ACHN (cell line): Measurements from ENCODE around the gene DCN.
A peak's percentile ranks its signal among the peaks of the same experiment; 100 is the strongest.

Source experiments
- DNase-seq: peaks from one replicate; pipeline ENCODE4 v3.0.0-alpha.2; 2015
- in situ Hi-C: cut with HindIII; loops from 2 replicates; pipeline ENCODE4 v1.10.0; 2017; ENCODE audit warnings: low sequenced_read_pairs, low pct_ligation_motif_present, low pct_unique_long_range_greater_than_20kb

The DCN gene

DNA sequence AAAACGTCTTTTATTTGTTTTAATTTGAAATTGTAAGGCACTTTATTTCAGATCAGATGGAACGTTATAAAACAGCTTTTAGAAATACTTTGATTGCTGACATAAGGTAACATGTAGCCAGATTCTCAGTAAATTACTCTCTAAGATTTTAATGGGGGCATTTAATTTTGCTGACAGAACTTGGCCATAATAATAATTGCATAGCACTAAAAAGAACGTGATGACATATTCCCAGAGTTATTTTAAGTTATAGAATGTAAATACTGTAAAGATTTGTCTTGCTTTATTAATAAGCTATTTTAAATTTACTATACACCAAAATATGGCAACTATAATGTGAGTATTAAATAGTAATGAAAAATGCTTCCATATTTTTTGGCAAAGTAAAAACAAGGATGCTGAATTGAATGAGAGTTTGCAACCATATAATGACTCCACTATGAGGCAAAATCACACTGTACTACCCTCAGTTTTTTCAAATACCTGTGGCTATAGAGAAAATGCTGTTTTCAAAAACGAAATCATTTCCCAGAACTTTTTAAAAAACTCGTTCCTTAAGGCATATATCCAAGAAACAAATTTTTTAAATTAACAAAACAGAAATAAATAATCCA is 72.2 kb downstream of the DCN start:
- no peak for DNase-seq
- in situ Hi-C loops, result no loop called here

GRCh38 chr12:91109581-91110310 is 72.9 kb downstream of the DCN start:
- in situ Hi-C loops, result no loop called here
- DNase-seq, result no peak

GRCh38 chr12:91109148-91109564 is 73.5 kb downstream of the DCN start:
- DNase-seq, result peak; percentile 72
- in situ Hi-C loops, result no loop called here

DNA sequence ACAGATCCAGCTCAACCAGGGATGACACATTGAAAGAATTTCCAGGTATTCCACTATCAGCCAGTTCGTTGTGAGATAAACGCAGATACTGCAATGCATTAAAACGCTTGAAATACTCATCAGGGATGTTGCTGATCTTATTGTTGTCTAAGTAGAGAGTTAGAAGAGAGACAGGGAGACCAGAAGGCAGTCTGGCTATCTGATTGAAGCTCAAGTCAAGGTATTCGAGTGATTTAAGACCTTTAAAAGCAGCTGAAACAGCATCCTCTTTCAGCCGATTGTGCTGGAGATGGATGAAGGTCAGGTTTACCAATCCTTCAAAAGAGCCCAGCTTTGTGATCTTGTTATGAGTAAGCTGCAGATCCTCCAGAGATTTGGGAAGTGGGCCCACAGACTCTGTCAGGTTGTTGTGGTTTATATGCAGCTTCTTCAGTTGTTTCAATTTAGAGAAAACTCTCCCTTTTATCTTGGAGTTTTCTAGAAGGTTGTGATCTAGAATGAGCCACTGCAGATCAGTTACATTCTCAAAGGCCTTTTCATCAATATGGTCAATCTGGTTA is 74.3 kb downstream of the DCN start:
- in situ Hi-C loops, result no loop called here
- DNase-seq, result no peak

DNA sequence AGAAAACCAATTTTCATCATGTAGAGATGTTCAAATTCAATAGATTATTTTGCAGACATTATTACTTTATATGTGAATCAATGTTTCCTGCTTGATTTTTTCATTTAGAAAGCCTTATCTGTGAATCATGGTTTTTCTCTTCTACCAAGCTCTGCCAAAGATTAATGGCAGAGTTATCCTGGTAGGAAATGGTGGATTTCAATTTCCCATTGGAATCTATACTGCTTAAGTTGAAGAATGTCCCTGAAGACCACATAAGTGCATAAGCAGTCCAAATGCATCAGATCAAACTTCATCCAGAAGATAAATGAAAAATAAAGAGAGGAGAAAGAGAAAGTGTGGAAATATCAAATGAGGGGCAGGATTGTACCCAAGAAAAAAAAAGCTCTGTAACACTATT is 76.3 kb downstream of the DCN start:
- no peak for DNase-seq
- in situ Hi-C loops, result no loop called here

GRCh38 chr12:91105807-91106206 is 76.8 kb downstream of the DCN start:
- in situ Hi-C loops, result no loop called here

DNA sequence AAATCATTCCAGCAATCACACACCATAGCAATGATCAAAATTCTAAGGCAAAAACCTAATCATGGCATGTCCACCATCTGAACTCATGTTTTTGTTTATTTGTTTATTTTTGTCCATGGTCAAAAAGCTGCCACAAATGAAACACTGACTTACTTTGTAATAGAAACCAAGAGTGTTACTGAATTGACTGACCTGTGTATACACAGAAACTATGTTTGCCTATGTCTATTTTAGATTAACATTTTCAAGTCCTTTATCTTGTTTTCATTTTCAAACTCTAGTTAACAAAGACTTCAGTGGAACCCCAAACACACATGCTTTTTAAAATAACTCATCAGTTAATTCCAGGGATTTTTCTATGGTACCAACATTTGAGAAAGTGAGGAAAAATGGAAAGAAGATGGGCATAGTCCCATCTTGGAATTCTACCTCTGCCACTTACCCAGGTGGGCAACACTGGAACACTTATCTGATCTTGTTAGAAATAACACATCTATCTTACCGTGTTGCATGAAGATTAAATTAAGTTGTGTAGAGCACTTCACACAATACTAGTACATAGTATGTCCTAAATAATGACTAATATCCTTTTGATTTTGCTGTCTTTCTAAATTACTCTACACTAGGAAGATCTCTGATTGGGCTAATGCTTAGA is 77.7 kb downstream of the DCN start:
- in situ Hi-C loops, result no loop called here
- no peak for DNase-seq

More at GRCh38 chr12:91105807-91106206, 76.8 kb downstream of the DCN start:
- no peak for DNase-seq

DNA sequence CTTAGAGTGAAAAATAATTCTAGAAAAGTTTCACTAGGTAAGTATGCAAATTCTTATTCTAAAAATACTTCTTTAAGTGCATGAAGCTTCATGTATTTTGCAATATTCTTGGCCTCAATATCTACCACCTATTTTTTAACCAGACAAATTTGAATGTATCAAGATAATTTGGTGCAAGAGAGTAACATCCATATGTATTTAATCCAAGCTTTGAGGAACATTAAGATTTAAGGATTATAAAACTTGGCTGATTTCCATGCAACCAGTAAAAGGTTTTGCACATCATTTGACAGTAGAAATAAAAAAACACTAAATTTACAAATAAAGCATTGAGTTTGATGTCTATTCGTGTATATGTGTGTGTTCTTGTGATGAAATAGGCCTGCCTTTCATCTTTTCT is 79.0 kb downstream of the DCN start:
- in situ Hi-C loops, result no loop called here
- DNase-seq, result no peak

DNA sequence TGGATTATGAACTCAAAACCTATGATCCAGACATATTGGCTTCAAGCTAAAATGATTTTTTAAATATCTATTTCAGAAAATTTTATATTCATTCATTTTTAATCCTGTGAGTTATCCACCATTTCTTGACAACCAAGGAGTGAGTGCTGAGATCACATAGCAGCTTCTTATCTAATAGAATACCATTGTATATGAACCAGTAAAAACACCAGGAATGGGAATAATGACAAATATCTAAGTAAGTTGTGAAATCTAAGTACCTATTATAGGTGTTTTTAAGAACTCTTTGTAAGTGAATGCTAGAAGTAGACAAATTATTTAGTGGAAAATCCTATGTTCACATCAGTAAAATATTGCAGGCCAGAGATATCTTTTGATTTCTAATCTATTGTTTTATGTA is 79.5 kb downstream of the DCN start:
- DNase-seq, result no peak
- in situ Hi-C loops, result no loop called here

DNA sequence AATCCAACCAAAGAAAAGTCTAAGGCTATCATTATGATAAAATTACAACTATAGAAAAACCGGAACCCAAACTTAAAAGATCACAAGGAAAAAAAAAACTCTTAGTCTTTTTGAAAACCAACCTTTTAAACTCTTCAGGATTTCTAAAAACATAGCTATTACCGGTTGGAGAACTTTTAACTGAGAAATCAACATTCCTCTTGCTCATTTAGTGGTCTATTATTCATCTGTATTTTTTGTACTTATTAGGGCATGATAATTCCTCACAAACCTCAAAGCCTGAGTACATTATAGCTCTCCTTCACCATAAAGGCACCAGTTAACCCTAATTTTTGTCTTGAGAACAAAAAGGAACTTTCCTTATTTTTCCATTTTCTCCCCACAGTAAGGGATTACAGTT is 81.7 kb downstream of the DCN start:
- in situ Hi-C loops, result no loop called here
- DNase-seq, result no peak

DNA sequence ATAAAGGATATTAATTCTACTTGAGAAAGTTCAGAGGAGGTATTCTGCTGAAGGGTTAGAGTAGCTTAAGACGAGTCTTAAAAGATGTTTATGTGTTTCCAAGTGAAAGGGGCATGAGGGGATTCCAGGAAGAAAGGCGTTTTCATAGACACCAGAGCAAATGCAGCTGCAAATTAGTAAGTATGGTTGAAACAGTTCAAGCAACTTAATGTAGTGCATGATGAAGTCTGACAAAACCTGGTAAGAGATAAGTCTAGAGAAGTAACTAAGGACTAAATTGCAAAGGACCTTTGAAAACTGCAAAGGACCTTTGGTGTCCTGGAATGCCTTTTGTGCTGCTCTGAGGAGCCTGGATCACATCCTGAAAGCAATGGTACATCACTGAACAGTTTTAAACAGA is 82.8 kb downstream of the DCN start:
- no peak for DNase-seq
- in situ Hi-C loops, result no loop called here

DNA sequence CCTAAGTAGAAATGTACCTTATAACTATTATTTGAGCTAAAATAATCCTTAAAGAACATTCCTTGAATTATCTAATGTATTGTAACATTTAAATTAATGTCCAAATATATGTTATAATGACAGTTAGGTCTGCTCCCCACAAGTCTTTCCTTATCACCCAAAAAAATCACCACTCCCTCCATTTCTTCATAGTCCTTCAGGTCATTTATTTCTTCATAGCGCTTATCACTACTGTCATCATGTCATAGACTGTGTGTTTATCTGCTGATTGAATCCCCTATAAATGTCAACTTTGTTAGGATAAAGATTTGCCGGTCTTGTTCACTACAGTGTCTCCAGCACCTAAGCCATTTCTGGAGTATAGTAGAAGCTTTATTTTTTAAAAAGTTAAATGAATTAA is 83.3 kb downstream of the DCN start:
- in situ Hi-C loops, result no loop called here
- DNase-seq, result no peak

DNA sequence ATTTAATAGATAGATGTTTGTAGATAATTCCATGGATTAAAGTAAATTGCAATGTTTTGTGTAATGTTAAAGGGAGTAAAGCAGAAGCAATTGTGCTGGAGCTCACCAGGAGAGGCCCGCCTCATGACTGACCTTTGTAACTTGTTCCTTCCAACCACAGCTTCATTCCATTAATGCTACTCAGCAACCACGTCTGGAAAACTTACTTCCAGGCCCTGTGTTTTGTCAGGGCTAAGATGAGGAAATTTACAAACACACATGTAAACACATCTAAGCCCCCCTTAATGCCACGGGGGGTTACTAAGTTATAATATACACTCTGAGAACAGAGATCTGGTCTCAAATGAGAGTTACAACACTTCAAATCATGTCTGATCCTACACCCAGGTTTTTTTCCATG is 83.7 kb downstream of the DCN start:
- in situ Hi-C loops, result no loop called here
- DNase-seq, result peak; percentile 88

DNA sequence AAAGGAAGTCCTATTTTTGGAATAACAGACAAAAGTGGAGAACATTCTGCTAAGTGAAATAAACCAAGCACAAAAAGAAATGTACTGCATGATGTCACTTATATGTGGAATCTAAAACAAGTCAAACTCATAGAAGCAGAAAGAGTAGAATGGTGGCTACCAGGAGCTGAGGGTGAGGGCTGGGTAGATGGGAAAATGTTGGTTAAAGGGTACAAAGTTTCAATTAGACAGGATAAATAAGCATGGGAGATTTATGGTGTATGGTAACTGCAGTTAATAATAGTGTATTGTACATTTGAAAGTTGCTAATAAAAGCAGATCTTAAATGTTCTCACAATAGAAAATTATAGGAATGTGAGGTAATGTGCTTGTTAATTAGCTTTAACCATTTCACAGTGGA is 84.2 kb downstream of the DCN start:
- in situ Hi-C loops, result no loop called here
- DNase-seq, result no peak

GRCh38 chr12:91094957-91095356 is 87.7 kb downstream of the DCN start:
- no peak for DNase-seq
- in situ Hi-C loops, result no loop called here

GRCh38 chr12:91094032-91094662 is 88.5 kb downstream of the DCN start:
- DNase-seq, result peak; percentile 44
- in situ Hi-C loops, result no loop called here

GRCh38 chr12:91093341-91093740 is 89.3 kb downstream of the DCN start:
- in situ Hi-C loops, result no loop called here
- no peak for DNase-seq

DNA sequence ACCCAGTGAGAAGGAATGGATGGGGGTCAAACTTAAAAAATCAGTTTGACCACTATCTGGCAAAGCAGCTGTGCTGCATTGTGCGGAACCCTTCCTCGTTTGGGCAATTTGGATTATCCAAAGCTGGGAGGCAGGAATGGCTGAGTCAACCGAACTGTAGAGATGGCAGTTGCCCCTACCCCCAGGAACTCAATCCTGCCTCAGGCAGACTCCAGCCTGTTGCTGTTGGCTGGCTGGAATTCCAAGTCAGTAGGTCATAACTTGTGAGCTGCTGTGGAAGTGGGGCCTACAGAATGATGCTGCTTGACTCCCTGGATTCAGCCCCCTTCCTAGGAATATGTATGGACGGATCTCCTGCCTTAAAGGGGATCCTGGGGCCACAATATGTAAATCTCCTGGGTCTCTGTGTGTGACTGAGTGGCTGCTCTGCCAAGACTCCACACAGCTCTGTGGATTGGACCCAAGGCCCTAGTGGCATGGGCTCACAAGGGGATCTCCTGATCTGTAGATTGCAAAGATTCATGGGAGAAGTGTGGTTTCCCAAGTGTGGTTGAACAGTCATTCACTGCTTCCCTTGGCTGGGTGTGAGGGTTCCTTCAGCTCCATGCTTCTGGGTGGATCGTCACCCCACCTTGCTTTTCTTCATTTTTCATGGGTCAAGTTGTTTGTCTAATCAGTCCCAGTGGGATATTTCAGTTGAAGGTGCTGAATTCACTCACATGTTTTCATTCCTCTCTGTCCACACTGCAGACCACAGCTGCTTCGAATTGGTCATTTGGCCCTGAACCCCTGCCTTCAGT is 90.5 kb downstream of the DCN start:
- no peak for DNase-seq
- in situ Hi-C loops, result no loop called here
